GM12878 (cell line): Measurements from ENCODE around the gene ALG8. TPM values are rescaled to one million over a fixed set of nuclear protein-coding genes. Genes with fewer than 3 reads are reported as not detected.

Source experiments
- ATAC-seq: fragments of 200-7000 bp; cut with Tn5 transposase; 3 replicates; pipeline ENCODE4 v1.9.1; 2020; ENCODE audit warnings: mild to moderate bottlenecking, moderate library complexity
- BruUV-seq: library from RNA; stranded (reverse); fragments of 400-500 nt; replicated peaks from 2 replicates; lab custom pipeline; 2021; lab: Mats Ljungman, UMichigan
- CTCF ChIA-PET: fragments of 300-600 bp; sonication (Branson Sonifier 250); formaldehyde crosslinking; extraction: SDS; loops from one replicate; lab custom pipeline; 2021; ENCODE audit warnings: inconsistent platforms; lab: Yijun Ruan, JAX
- POLR2A ChIA-PET: fragments of 350-600 bp; formaldehyde crosslinking; extraction: SDS; loops from one replicate; lab custom pipeline; 2021; ENCODE audit warnings: inconsistent platforms; lab: Charles Lee
- RAD21 ChIA-PET: fragments of 300-600 bp; sonication (Branson Sonifier 250); formaldehyde crosslinking; loops from one replicate; lab custom pipeline; 2023; ENCODE audit warnings: antibody characterized with exemption; ENCODE audit not compliant: unreplicated experiment; lab: Charles Lee
- SMC1A ChIA-PET: fragments of 300-600 bp; sonication (Branson Sonifier 250); formaldehyde crosslinking; loops from one replicate; lab custom pipeline; 2023; ENCODE audit not compliant: unreplicated experiment, uncharacterized antibody; lab: Charles Lee
- DNase-seq: peaks from one replicate; pipeline ENCODE4 v3.0.0-alpha.2; 2011; ENCODE audit warnings: low read depth, low spot score
- FAIRE-seq: peaks from 3 replicates; lab custom pipeline; 2011; peaks lifted over from hg19 to GRCh38; lab: Jason Lieb, UNC
- H2AFZ ChIP-seq: 2 replicates; pipeline ENCODE4 v1.6.0; 2011; ENCODE audit warnings: low read depth, low read length, control low read depth; ENCODE audit not compliant: control insufficient read depth
- H3K27ac ChIP-seq: 2 replicates; pipeline ENCODE4 v1.5.1; 2011; ENCODE audit warnings: control low read depth; ENCODE audit not compliant: control insufficient read depth, insufficient read depth
- H3K27me3 ChIP-seq, 2 experiments: replicated peaks in 1 of 2; 2 replicates each; pipeline versions ENCODE4 v1.6.0 to v1.6.1; 2011; ENCODE audit warnings: low read length in 1 of 2; ENCODE audit not compliant: control insufficient read depth in 2 of 2, insufficient read depth in 2 of 2
- H3K36me3 ChIP-seq, 2 experiments: 2 replicates each; pipeline ENCODE4 v1.5.1; 2011; ENCODE audit warnings: low read length in 1 of 2; ENCODE audit not compliant: control insufficient read depth in 2 of 2, insufficient read depth in 2 of 2
- H3K4me1 ChIP-seq: 2 replicates; pipeline ENCODE4 v1.6.1; 2011; ENCODE audit warnings: mild to moderate bottlenecking, low read length, moderate library complexity, mixed read lengths; ENCODE audit not compliant: control insufficient read depth, insufficient read depth
- H3K4me2 ChIP-seq: 2 replicates; pipeline ENCODE4 v1.6.0; 2011; ENCODE audit warnings: control low read depth; ENCODE audit not compliant: control insufficient read depth, insufficient read depth
- H3K4me3 ChIP-seq: fragments of 200-600 bp; sonication (generic); 2 replicates; pipeline ENCODE4 v1.5.1; 2016
- H3K79me2 ChIP-seq: 2 replicates; pipeline ENCODE4 v1.6.0; 2011; ENCODE audit warnings: low read length; ENCODE audit not compliant: control insufficient read depth, insufficient read depth
- H3K9ac ChIP-seq: 2 replicates; pipeline ENCODE4 v1.8.0; 2011; ENCODE audit warnings: low read length, control low read depth, mixed read lengths; ENCODE audit not compliant: control insufficient read depth, insufficient read depth
- H3K9me3 ChIP-seq: replicated peaks from 3 replicates; pipeline ENCODE4 v1.5.1; 2011; ENCODE audit warnings: mild to moderate bottlenecking, low read length; ENCODE audit not compliant: control insufficient read depth, insufficient read depth
- H4K20me1 ChIP-seq: 2 replicates; pipeline ENCODE4 v1.6.0; 2011; ENCODE audit not compliant: control insufficient read depth, insufficient read depth
- CREB1 ChIP-seq: IDR thresholded peaks from 2 replicates; pipeline ENCODE4 v1.6.1; 2012; ENCODE audit warnings: low read depth, mild to moderate bottlenecking, inconsistent platforms
- EED ChIP-seq: sonication (generic); IDR thresholded peaks from 2 replicates; pipeline ENCODE4 v1.6.1; 2016; ENCODE audit warnings: antibody characterized with exemption, low read depth
- MTA2 ChIP-seq: fragments of 450-650 bp; IDR thresholded peaks from 2 replicates; pipeline ENCODE4 v1.6.1; 2016; ENCODE audit warnings: low read depth, mild to moderate bottlenecking, moderate library complexity
- MYB ChIP-seq: fragments of 150-350 bp; IDR thresholded peaks from 2 replicates; pipeline ENCODE4 v1.6.1; 2014; ENCODE audit warnings: mild to moderate bottlenecking, low read depth, low read length, borderline replicate concordance
- NR2F1 ChIP-seq: fragments of 450-650 bp; conservative IDR thresholded peaks from 2 replicates; pipeline ENCODE4 v1.6.1; 2017; ENCODE audit warnings: mild to moderate bottlenecking
- RUNX3 ChIP-seq: IDR thresholded peaks from 2 replicates; pipeline ENCODE4 v1.6.1; 2012; ENCODE audit warnings: low read length, inconsistent platforms
- ZBTB4 ChIP-seq: fragments of 450-650 bp; formaldehyde crosslinking; IDR thresholded peaks from 2 replicates; pipeline ENCODE4 v1.4.0; 2022; ENCODE audit warnings: mild to moderate bottlenecking, moderate library complexity
- ZNF687 ChIP-seq: fragments of 450-650 bp; IDR thresholded peaks from 2 replicates; pipeline ENCODE4 v1.6.1; 2017; ENCODE audit warnings: mild to moderate bottlenecking, moderate library complexity
- WGBS: methylation state at CpG from one replicate; pipeline ENCODE4 v1.1.6; 2016; ENCODE audit warnings: low lambda C conversion rate; ENCODE audit not compliant: insufficient replicate concordance, insufficient coverage; ENCODE audit errors: missing lambda C conversion rate; 5-methylcytosine and 5-hydroxymethylcytosine counted together
- in situ Hi-C: fragments of 300-500 bp; cut with MboI; formaldehyde crosslinking; loops from 9 replicates; pipeline ENCODE4 v1.14.3; 2018; ENCODE audit warnings: mixed read lengths
- intact Hi-C: fragments of 100-400 bp; cut with micrococcal nuclease; formaldehyde crosslinking; loops from one replicate; pipeline ENCODE4 v1.14.2; 2022; ENCODE audit not compliant: unreplicated experiment
- polyA plus RNA-seq, 11 experiments: library from polyadenylated mRNA; depleted of rRNA in 4 of 11; unstranded in 6 of 11; stranded (reverse) in 5 of 11; fragments of >200 nt; fragmentation: Nextera tagmentation in 4 of 11; fragmentation: Illumina TruSeq in 1 of 11; extraction: Ambion mirVana in 4 of 11; extraction: Trizol in 1 of 11; gene quantifications; 1 replicate in 1 of 11; 2 replicates in 10 of 11; pipeline versions ENCODE4 v1.2.1 to v1.2.3, GENCODE V29; 2011 to 2016; ENCODE audit warnings: inconsistent platforms in 2 of 11, missing spikeins in 2 of 11, low read depth in 1 of 11
- total RNA-seq, 4 experiments: library from RNA; depleted of rRNA in 3 of 4; stranded (reverse); fragments of >200 nt in 3 of 4; fragmentation: Illumina TruSeq in 1 of 4; extraction: Trizol in 1 of 4; gene quantifications; 2 replicates each; pipeline versions ENCODE4 v1.2.1 to v1.2.3, GENCODE V29; 2013 to 2021
- TF ChIP-seq, protein P1 (sequence below): fragments of 450-650 bp; IDR thresholded peaks from 2 replicates; pipeline ENCODE4 v1.6.1; 2017; ENCODE audit warnings: low read depth, mild to moderate bottlenecking, moderate library complexity
- TF ChIP-seq, protein P2 (sequence below): fragments of 450-650 bp; IDR thresholded peaks from 2 replicates; pipeline ENCODE4 v1.6.1; 2016; ENCODE audit warnings: mild to moderate bottlenecking

The ALG8 gene
- total and polyA plus RNA-seq, 10 of the 15 experiments (the other 5 are each of a cell fraction or from before 2014, with no cell fraction given), result 45.7 to 105 (median 68.4) TPM

GRCh38 chr11:78094250-78094649 is 45.2 kb downstream of the ALG8 start:
- BruUV-seq, result no TSS peak
- Histone ChIP-seq H3K9me3 (no peaks in the 10 kb centered on the region), H3K4me3 (no peak overlapping the region), H4K20me1 (no peaks in the 10 kb centered on the region), H3K27me3 (no peaks in the 10 kb centered on the region), H3K27ac (no peak overlapping the region), H3K4me1 (no peaks in the 10 kb centered on the region), H3K9ac (no peak overlapping the region), H3K4me2 (no peak overlapping the region), H3K36me3 (peaks cover 0 to 9% of the 10 kb centered on the region in 2 experiments; a peak in 2 of 4 replicates), H2AFZ (no peak overlapping the region), H3K79me2 (no peaks in the 10 kb centered on the region)
- ChIA-PET SMC1A (interaction anchor here (1.0 kb wide), 1 partner anchor 22 kb away, joined by 4 read pairs; no protein-coding TSS in a partner anchor), POLR2A (no interaction called here), CTCF (interaction anchor here (2.1 kb wide), 1 partner anchor 48 kb away, joined by 5 read pairs; no protein-coding TSS in a partner anchor), RAD21 (interaction anchor here (1.4 kb wide), 1 partner anchor 15 kb away, joined by 3 read pairs; the partner anchor contains the start of gene NDUFC2)
- 67% methylated on average over 2 of the region's 2 CpGs for WGBS
- no peak for FAIRE-seq
- no peak for DNase-seq
- peak; percentile 91 for ATAC-seq
- intact Hi-C loops, result no loop called here
- TF ChIP-seq MYB (no peak), NR2F1 (peak; percentile 64), RUNX3 (peak; percentile 13; the same call in 1 of the 2 replicates), ZNF687 (0 out of 2 replicates have a peak, but pooled peaks have one; percentile 17), MTA2 (peak; percentile 69; the same call in 1 of the 2 replicates), ZBTB4 (CRISPR knock-in tag) (no peak), CREB1 (0 out of 2 replicates have a peak, but pooled peaks have one; percentile 38), EED (no peak)
- TF ChIP-seq, protein P1, sequence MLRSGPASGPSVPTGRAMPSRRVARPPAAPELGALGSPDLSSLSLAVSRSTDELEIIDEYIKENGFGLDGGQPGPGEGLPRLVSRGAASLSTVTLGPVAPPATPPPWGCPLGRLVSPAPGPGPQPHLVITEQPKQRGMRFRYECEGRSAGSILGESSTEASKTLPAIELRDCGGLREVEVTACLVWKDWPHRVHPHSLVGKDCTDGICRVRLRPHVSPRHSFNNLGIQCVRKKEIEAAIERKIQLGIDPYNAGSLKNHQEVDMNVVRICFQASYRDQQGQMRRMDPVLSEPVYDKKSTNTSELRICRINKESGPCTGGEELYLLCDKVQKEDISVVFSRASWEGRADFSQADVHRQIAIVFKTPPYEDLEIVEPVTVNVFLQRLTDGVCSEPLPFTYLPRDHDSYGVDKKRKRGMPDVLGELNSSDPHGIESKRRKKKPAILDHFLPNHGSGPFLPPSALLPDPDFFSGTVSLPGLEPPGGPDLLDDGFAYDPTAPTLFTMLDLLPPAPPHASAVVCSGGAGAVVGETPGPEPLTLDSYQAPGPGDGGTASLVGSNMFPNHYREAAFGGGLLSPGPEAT, result peak; percentile 62
- TF ChIP-seq, protein P2, sequence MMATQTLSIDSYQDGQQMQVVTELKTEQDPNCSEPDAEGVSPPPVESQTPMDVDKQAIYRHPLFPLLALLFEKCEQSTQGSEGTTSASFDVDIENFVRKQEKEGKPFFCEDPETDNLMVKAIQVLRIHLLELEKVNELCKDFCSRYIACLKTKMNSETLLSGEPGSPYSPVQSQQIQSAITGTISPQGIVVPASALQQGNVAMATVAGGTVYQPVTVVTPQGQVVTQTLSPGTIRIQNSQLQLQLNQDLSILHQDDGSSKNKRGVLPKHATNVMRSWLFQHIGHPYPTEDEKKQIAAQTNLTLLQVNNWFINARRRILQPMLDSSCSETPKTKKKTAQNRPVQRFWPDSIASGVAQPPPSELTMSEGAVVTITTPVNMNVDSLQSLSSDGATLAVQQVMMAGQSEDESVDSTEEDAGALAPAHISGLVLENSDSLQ, result peak; percentile 68
- in situ Hi-C loops, result no loop called here
